Stimulated activated CD4-positive, alpha-beta T cell treated with anti-CD3 and anti-CD28 coated beads, TNF-alpha, amount 100 ng/mL, for 24 hours (primary cell): ENCODE data around the gene SAP30.

ENCODE experiments used
- DNase-seq, 3 experiments: peaks; one replicate each; pipeline ENCODE4 v3.0.0-alpha.2; 2020; ENCODE audit warnings: low read depth in 3 of 3

Gene SAP30

GRCh38 chr4:173415092-173415491, 44.3 kb downstream of the SAP30 start:
- no peak for DNase-seq

- no peak for DNase-seq
Measured at GRCh38 chr4:173415885-173416653, 45.3 kb downstream of the SAP30 start.

GRCh38 chr4:173417833-173418232, 47.1 kb downstream of the SAP30 start:
- no peak for DNase-seq

GRCh38 chr4:173418639-173419038, 47.9 kb downstream of the SAP30 start:
- no peak for DNase-seq

GRCh38 chr4:173420324-173420752, 49.6 kb downstream of the SAP30 start:
- DNase-seq, result no peak

- no peak for DNase-seq
Measured at GRCh38 chr4:173420801-173421200, 50.0 kb downstream of the SAP30 start.

- DNase-seq, result no peak
Measured at GRCh38 chr4:173424899-173425805, 54.4 kb downstream of the SAP30 start.

- DNase-seq, result no peak
Measured at GRCh38 chr4:173426064-173426463, 55.3 kb downstream of the SAP30 start.
